ENCODE measurements around the gene SH3PXD2B. TPM values are rescaled to one million over a fixed set of nuclear protein-coding genes. Genes with fewer than 3 reads are reported as not detected.

Gene SH3PXD2B
- total RNA-seq, 1 experiment from 2014 or later = 27.5 TPM

GRCh38 chr5:172356527-172356926, 97.8 kb downstream of the SH3PXD2B start (continued):
- TF ChIP-seq REST (IDR thresholded peaks at IDR 0.05; ENCODE audit: low read depth) (no peak), EZH2 (IDR thresholded peaks at IDR 0.05) (no peak), POLR2AphosphoS5 (IDR thresholded peaks at IDR 0.05; ENCODE audit: low read depth, low read length) (no peak), CEBPB (IDR thresholded peaks at IDR 0.05; ENCODE audit: low read depth) (no peak), JUND (IDR thresholded peaks at IDR 0.05) (no peak)

- ChIA-PET CTCF (no interaction called here), RAD21 (ENCODE audit: low non-redundant PET in 1 of 2, low total read pairs in 2 of 2, uncharacterized antibody in 2 of 2, unreplicated experiment in 2 of 2) (no interaction called here), POLR2A (no interaction called here)
- Histone ChIP-seq H3K27ac (ENCODE audit: low read depth, low read length) (no peak overlapping the region), H3K9me3 (ENCODE audit: control insufficient read depth in 1 of 2, insufficient read depth in 1 of 2, low read depth in 1 of 2, low read length in 2 of 2) (no peaks in the 10 kb centered on the region), H3K79me2 (ENCODE audit: insufficient read depth, low read length) (no peaks in the 10 kb centered on the region), H4K20me1 (ENCODE audit: insufficient read depth) (no peaks in the 10 kb centered on the region), H3K9me2 (ENCODE audit: insufficient read depth) (no peaks in the 10 kb centered on the region), H2AFZ (ENCODE audit: low read depth, low read length, poor library complexity, severe bottlenecking) (no peak overlapping the region), H3K4me2 (ENCODE audit: low read length) (no peak overlapping the region), H3K4me1 (ENCODE audit: control insufficient read depth in 1 of 2, insufficient read depth in 2 of 2, low read length in 2 of 2) (no peaks in the 10 kb centered on the region), H3K9ac (ENCODE audit: low read length) (no peak overlapping the region), H3K27me3 (ENCODE audit: insufficient read depth, low read length) (no peaks in the 10 kb centered on the region), H3K36me3 (ENCODE audit: control insufficient read depth in 1 of 2, insufficient read depth in 2 of 2, low read length in 2 of 2) (peaks cover 0 to 8% of the 10 kb centered on the region in 2 experiments; a peak in 2 of 4 replicates), H3K4me3 (replicated peaks in 1 of 2; ENCODE audit: low read depth in 1 of 2, low read length in 2 of 2) (no peak overlapping the region)
- no TSS peak for BruUV-seq (replicated peaks)
- TF ChIP-seq ZNF274 (IDR thresholded peaks at IDR 0.05; ENCODE audit: low read depth, low read length) (no peak), RAD21 (IDR thresholded peaks at IDR 0.05; ENCODE audit: low read depth) (no peak), ELF1 (IDR thresholded peaks at IDR 0.05; ENCODE audit: borderline replicate concordance, low read depth) (no peak), ZFX (IDR thresholded peaks at IDR 0.05) (no peak), SP1 (IDR thresholded peaks at IDR 0.05; ENCODE audit: low read depth) (no peak), SIN3A (IDR thresholded peaks at IDR 0.05; ENCODE audit: low read depth) (no peak)
- no peak for ATAC-seq
- intact Hi-C loops (cut with micrococcal nuclease) = no loop called here
- DNase-seq (ENCODE audit: low read depth, low spot score) = no peak
Measured at GRCh38 chr5:172356047-172356446, 98.3 kb downstream of the SH3PXD2B start.

Measured in HCT116 (cell line).